ENCODE results near the gene OR2C1. TPM values are rescaled to one million over a fixed set of nuclear protein-coding genes. Genes with fewer than 3 reads are reported as not detected.

OR2C1 gene
- total and polyA plus RNA-seq, 3 donors from 2014 or later = 0.30 to 0.68 (median 0.39) TPM

GRCh38 chr16:3400446-3400778 is 44.7 kb downstream of the OR2C1 start:
- Histone ChIP-seq H3K4me1 (peaks cover 12% of the 10 kb centered on the region), H3K27ac (peak overlapping the region; percentile 71 to 84), H3K9me3 (no peaks in the 10 kb centered on the region), H3K4me3 (peak overlapping the region; percentile 82 to 98), H3K27me3 (no peaks in the 10 kb centered on the region), H3K36me3 (ENCODE audit: low read depth, missing control alignments) (no peaks in the 10 kb centered on the region)
- DNase-seq = no peak
- intact Hi-C loops (cut with DNase I; ENCODE audit: low total_unique reads) = no loop called here
- TF ChIP-seq CTCF (IDR thresholded peaks at IDR 0.05) (no peak), POLR2A (IDR thresholded peaks at IDR 0.05) (no peak)
- WGBS, 2 donors = 1 to 3% methylated on average over 5 to 17 of the region's 18 CpGs

GRCh38 chr16:3400779-3401688 is 45.3 kb downstream of the OR2C1 start, which contains the start of the genes ZNF174 and ZSCAN32:
Gene ZNF174, plus strand, starts transcription at chr16:3401215. Its CDS starts 790 bp downstream, at chr16:3402005.
Gene ZSCAN32, minus strand, starts transcription at chr16:3401004. Its CDS starts 3,447 bp downstream, at chr16:3397557.
- no peaks in the 10 kb centered on the region for H3K9me3 ChIP-seq
- H3K4me1 ChIP-seq = peaks cover 12% of the 10 kb centered on the region
- H3K27me3 ChIP-seq = no peaks in the 10 kb centered on the region
- intact Hi-C loops (cut with DNase I; ENCODE audit: low total_unique reads) = no loop called here
- peak within 1 kb of the TSS; percentile 71 to 84 for H3K27ac ChIP-seq
- peak; percentile 100 for DNase-seq
- no peaks in the 10 kb centered on the region for H3K36me3 ChIP-seq (ENCODE audit: low read depth, missing control alignments)
- TF ChIP-seq CTCF (IDR thresholded peaks at IDR 0.05) (no peak), POLR2A (IDR thresholded peaks at IDR 0.05) (no peak)
- WGBS, 2 donors = 1% methylated on average over 25 to 78 of the region's 95 CpGs
- H3K4me3 ChIP-seq = peak within 1 kb of the TSS; percentile 82 to 98

- intact Hi-C loops (cut with DNase I; ENCODE audit: low total_unique reads) = no loop called here
- Histone ChIP-seq H3K4me3 (peak overlapping the region; percentile 82 to 98), H3K9me3 (no peaks in the 10 kb centered on the region), H3K36me3 (ENCODE audit: low read depth, missing control alignments) (no peaks in the 10 kb centered on the region), H3K4me1 (peaks cover 12% of the 10 kb centered on the region), H3K27ac (peak overlapping the region; percentile 49 to 66), H3K27me3 (no peaks in the 10 kb centered on the region)
- WGBS, 2 donors = 19 to 22% methylated on average over 17 of the region's 17 CpGs
- no peak for TF ChIP-seq POLR2A (IDR thresholded peaks at IDR 0.05)
- TF ChIP-seq CTCF (IDR thresholded peaks at IDR 0.05) = no peak
- DNase-seq = peak; percentile 18
Measured at GRCh38 chr16:3401719-3402397, 46.2 kb downstream of the OR2C1 start.

Other genes with a start within 250 kb of the OR2C1 start
- gene ZNF205, start 243.3 kb upstream of the OR2C1 start, total RNA-seq = 10 to 100 TPM in 1 of 2 donors, 1 to 10 TPM in 1; 9.8 to 19.4 TPM
- gene ZNF205, start 243.3 kb upstream of the OR2C1 start, polyA plus RNA-seq (ENCODE audit: insufficient read depth, low read depth, low replicate concordance) = 5.5 TPM
- 10 to 100 TPM; 43.1 to 57.3 TPM for gene ZNF213, start 220.9 kb upstream of the OR2C1 start, total RNA-seq
- gene ZNF213, start 220.9 kb upstream of the OR2C1 start, polyA plus RNA-seq (ENCODE audit: insufficient read depth, low read depth, low replicate concordance) = 46.8 TPM
- not detected for gene OR1F1, start 167.7 kb upstream of the OR2C1 start, total RNA-seq
- gene OR1F1, start 167.7 kb upstream of the OR2C1 start, polyA plus RNA-seq (ENCODE audit: insufficient read depth, low read depth, low replicate concordance) = not detected
- 10 to 100 TPM; 45.2 to 48.3 TPM for gene ZNF200, start 120.7 kb upstream of the OR2C1 start, total RNA-seq
- 41.9 TPM for gene ZNF200, start 120.7 kb upstream of the OR2C1 start, polyA plus RNA-seq (ENCODE audit: insufficient read depth, low read depth, low replicate concordance)
- gene MEFV, start 99.3 kb upstream of the OR2C1 start, total RNA-seq = 1 to 10 TPM; 5.2 to 5.7 TPM
- 2.6 TPM for gene MEFV, start 99.3 kb upstream of the OR2C1 start, polyA plus RNA-seq (ENCODE audit: insufficient read depth, low read depth, low replicate concordance)
- gene ZNF263, start 72.4 kb upstream of the OR2C1 start, total RNA-seq = 10 to 100 TPM; 47.3 to 58.3 TPM
- 44.7 TPM for gene ZNF263, start 72.4 kb upstream of the OR2C1 start, polyA plus RNA-seq (ENCODE audit: insufficient read depth, low read depth, low replicate concordance)
- gene TIGD7, start 50.5 kb upstream of the OR2C1 start, total RNA-seq = 10 to 100 TPM; 17.5 to 22.6 TPM
- gene TIGD7, start 50.5 kb upstream of the OR2C1 start, polyA plus RNA-seq (ENCODE audit: insufficient read depth, low read depth, low replicate concordance) = 12.7 TPM
- gene ZNF75A, start 50.4 kb upstream of the OR2C1 start, total RNA-seq = 10 to 100 TPM; 50.9 to 66.3 TPM
- gene ZNF75A, start 50.4 kb upstream of the OR2C1 start, polyA plus RNA-seq (ENCODE audit: insufficient read depth, low read depth, low replicate concordance) = 29.5 TPM
- gene ZSCAN32, start 45.1 kb downstream of the OR2C1 start, total RNA-seq = 10 to 100 TPM; 13.4 to 19.1 TPM
- gene ZSCAN32, start 45.1 kb downstream of the OR2C1 start, polyA plus RNA-seq (ENCODE audit: insufficient read depth, low read depth, low replicate concordance) = 21.0 TPM
- gene ZNF174, start 45.3 kb downstream of the OR2C1 start, total RNA-seq = 10 to 100 TPM; 18.3 to 23.2 TPM
- gene ZNF174, start 45.3 kb downstream of the OR2C1 start, polyA plus RNA-seq (ENCODE audit: insufficient read depth, low read depth, low replicate concordance) = 19.2 TPM
- 10 to 100 TPM in 1 of 2 donors, 1 to 10 TPM in 1; 9.1 to 11.0 TPM for gene ZNF597, start 87.6 kb downstream of the OR2C1 start, total RNA-seq
- 6.9 TPM for gene ZNF597, start 87.6 kb downstream of the OR2C1 start, polyA plus RNA-seq (ENCODE audit: insufficient read depth, low read depth, low replicate concordance)
- gene NAA60, start 87.8 kb downstream of the OR2C1 start, total RNA-seq = 100 to 1,000 TPM in 1 of 2 donors, 10 to 100 TPM in 1; 99.2 to 120 TPM
- gene NAA60, start 87.8 kb downstream of the OR2C1 start, polyA plus RNA-seq (ENCODE audit: insufficient read depth, low read depth, low replicate concordance) = 61.8 TPM
- gene C16orf90, start 139.6 kb downstream of the OR2C1 start, total RNA-seq = 10 to 100 TPM; 14.2 to 33.8 TPM
- gene C16orf90, start 139.6 kb downstream of the OR2C1 start, polyA plus RNA-seq (ENCODE audit: insufficient read depth, low read depth, low replicate concordance) = 52.1 TPM
- gene CLUAP1, start 145.1 kb downstream of the OR2C1 start, total RNA-seq = 10 to 100 TPM; 45.2 to 59.5 TPM
- 95.7 TPM for gene CLUAP1, start 145.1 kb downstream of the OR2C1 start, polyA plus RNA-seq (ENCODE audit: insufficient read depth, low read depth, low replicate concordance)
- gene NLRC3, start 221.5 kb downstream of the OR2C1 start, total RNA-seq = 1 to 10 TPM; 1.9 to 3.0 TPM
- 0.76 TPM for gene NLRC3, start 221.5 kb downstream of the OR2C1 start, polyA plus RNA-seq (ENCODE audit: insufficient read depth, low read depth, low replicate concordance)